ENCODE data around the gene SKP2. TPM values are rescaled to one million over a fixed set of nuclear protein-coding genes. Genes with fewer than 3 reads are reported as not detected.

SKP2 gene
- polyA plus RNA-seq, 1 donor from 2014 or later = 26.0 TPM

- no peak overlapping the region for H3K4me3 ChIP-seq (ENCODE audit: low read length)
- H3K27ac ChIP-seq (ENCODE audit: low read length) = no peak overlapping the region
- H3F3A ChIP-seq (ENCODE audit: insufficient read depth, low read length, poor library complexity, severe bottlenecking) = no peaks in the 10 kb centered on the region
- no peak overlapping the region for H3K9ac ChIP-seq (ENCODE audit: low read length)
- H3K27me3 ChIP-seq (ENCODE audit: insufficient read depth, low read depth, low read length) = no peaks in the 10 kb centered on the region
- H3K9me2 ChIP-seq (ENCODE audit: insufficient read depth, low read length) = no peaks in the 10 kb centered on the region
- no peak for TF ChIP-seq EZH2 (IDR thresholded peaks at IDR 0.05; ENCODE audit: borderline replicate concordance, insufficient read depth, low read length, poor library complexity, severe bottlenecking)
- TF ChIP-seq TAF1 (IDR thresholded peaks at IDR 0.05; ENCODE audit: low read depth) = no peak
- TF ChIP-seq SMC3 (conservative IDR thresholded peaks at IDR 0.05; ENCODE audit: poor library complexity) = no peak
- no peaks in the 10 kb centered on the region for H3K79me2 ChIP-seq (replicated peaks; ENCODE audit: insufficient read depth, low read length)
- H2AFZ ChIP-seq (ENCODE audit: low read depth, low read length) = no peak overlapping the region
- no peak overlapping the region for H3K4me2 ChIP-seq (ENCODE audit: low read length)
- H4K20me1 ChIP-seq (ENCODE audit: insufficient read depth) = no peaks in the 10 kb centered on the region
- peaks cover 3% of the 10 kb centered on the region for H3K36me3 ChIP-seq (ENCODE audit: insufficient read depth, low read length)
- no peaks in the 10 kb centered on the region for H3K9me3 ChIP-seq (ENCODE audit: low read length)
Measured at GRCh38 chr5:36200513-36200912, 48.6 kb downstream of the SKP2 start.

GRCh38 chr5:36202521-36202961 is 50.6 kb downstream of the SKP2 start:
- Histone ChIP-seq H2AFZ (ENCODE audit: low read depth, low read length) (no peak overlapping the region), H3K27ac (ENCODE audit: low read length) (no peak overlapping the region), H3K79me2 (replicated peaks; ENCODE audit: insufficient read depth, low read length) (no peaks in the 10 kb centered on the region), H4K20me1 (ENCODE audit: insufficient read depth) (no peaks in the 10 kb centered on the region), H3K9me2 (ENCODE audit: insufficient read depth, low read length) (no peaks in the 10 kb centered on the region), H3K36me3 (ENCODE audit: insufficient read depth, low read length) (no peaks in the 10 kb centered on the region), H3K9ac (ENCODE audit: low read length) (no peak overlapping the region), H3K27me3 (ENCODE audit: insufficient read depth, low read depth, low read length) (no peaks in the 10 kb centered on the region), H3F3A (ENCODE audit: insufficient read depth, low read length, poor library complexity, severe bottlenecking) (no peaks in the 10 kb centered on the region), H3K9me3 (ENCODE audit: low read length) (no peaks in the 10 kb centered on the region), H3K4me3 (ENCODE audit: low read length) (no peak overlapping the region), H3K4me2 (ENCODE audit: low read length) (no peak overlapping the region)
- TF ChIP-seq SMC3 (conservative IDR thresholded peaks at IDR 0.05; ENCODE audit: poor library complexity) (no peak), CTCF (IDR thresholded peaks at IDR 0.05; ENCODE audit: poor library complexity, severe bottlenecking) (no peak), EZH2 (IDR thresholded peaks at IDR 0.05; ENCODE audit: borderline replicate concordance, insufficient read depth, low read length, poor library complexity, severe bottlenecking) (no peak), MXI1 (conservative IDR thresholded peaks at IDR 0.05; ENCODE audit: poor library complexity, severe bottlenecking) (no peak), EP300 (conservative IDR thresholded peaks at IDR 0.05; ENCODE audit: poor library complexity, severe bottlenecking) (no peak), REST (IDR thresholded peaks at IDR 0.05; ENCODE audit: borderline replicate concordance) (no peak), RAD21 (conservative IDR thresholded peaks at IDR 0.05) (no peak), TAF1 (IDR thresholded peaks at IDR 0.05; ENCODE audit: low read depth) (no peak), POLR2AphosphoS5 (IDR thresholded peaks at IDR 0.05) (no peak)

All from neural cell (in vitro differentiated cells).